ENCODE results near the gene SLC6A19. TPM values are rescaled to one million over a fixed set of nuclear protein-coding genes. Genes with fewer than 3 reads are reported as not detected.

Gene SLC6A19
- total and polyA plus RNA-seq, 10 donors: under 0.01 to 0.50 TPM; not detected in 8

- Histone ChIP-seq H3K27ac (no peak overlapping the region), H3K27me3 (replicated peaks in 1 of 7) (peaks cover 0 to 69% (median 28%) of the 10 kb centered on the region in 7 donors), H3K4me3 (no peak overlapping the region), H3K9me3 (peaks cover 0 to 7% (median 0%) of the 10 kb centered on the region in 8 donors), H3K36me3 (no peaks in the 10 kb centered on the region), H3K4me1 (peaks cover 0 to 44% (median 26%) of the 10 kb centered on the region in 6 donors)
- TF ChIP-seq POLR2A (IDR thresholded peaks at IDR 0.05) (no peak), POLR2AphosphoS5 (IDR thresholded peaks at IDR 0.05) (no peak), CTCF (IDR thresholded peaks at IDR 0.05 in 8 of 11, conservative IDR thresholded peaks at IDR 0.05 in 3 of 11) (no peak)
- no peak for DNase-seq
- intact Hi-C loops (cut with DNase I; ENCODE audit: low total_unique reads): no loop called here
- 82 to 85% (median 84%) methylated on average over 20 of the region's 20 CpGs for WGBS, 5 donors
Observed at GRCh38 chr5:1158647-1159340, 42.6 kb upstream of the SLC6A19 start.

GRCh38 chr5:1159341-1159675 is 42.1 kb upstream of the SLC6A19 start:
- DNase-seq: no peak
- Histone ChIP-seq H3K27me3 (replicated peaks in 1 of 7) (peaks cover 0 to 66% (median 28%) of the 10 kb centered on the region in 7 donors), H3K36me3 (no peaks in the 10 kb centered on the region), H3K4me1 (peaks cover 0 to 41% (median 25%) of the 10 kb centered on the region in 6 donors), H3K9me3 (peaks cover 0 to 7% (median 0%) of the 10 kb centered on the region in 8 donors), H3K27ac (no peak overlapping the region), H3K4me3 (no peak overlapping the region)
- intact Hi-C loops (cut with DNase I; ENCODE audit: low total_unique reads): no loop called here
- TF ChIP-seq CTCF (IDR thresholded peaks at IDR 0.05 in 8 of 11, conservative IDR thresholded peaks at IDR 0.05 in 3 of 11) (no peak), POLR2AphosphoS5 (IDR thresholded peaks at IDR 0.05) (no peak), POLR2A (IDR thresholded peaks at IDR 0.05) (no peak)
- 84 to 93% (median 87%) methylated on average over 11 of the region's 11 CpGs for WGBS, 5 donors

GRCh38 chr5:1159774-1160406 is 41.5 kb upstream of the SLC6A19 start:
- H3K4me1 ChIP-seq: peaks cover 0 to 36% (median 22%) of the 10 kb centered on the region in 6 donors
- H3K36me3 ChIP-seq: no peaks in the 10 kb centered on the region
- H3K9me3 ChIP-seq: peaks cover 0 to 7% (median 0%) of the 10 kb centered on the region in 8 donors
- peaks cover 0 to 61% (median 22%) of the 10 kb centered on the region in 7 donors for H3K27me3 ChIP-seq (replicated peaks in 1 of 7)
- intact Hi-C loops (cut with DNase I; ENCODE audit: low total_unique reads): no loop called here
- DNase-seq: no peak
- no peak for TF ChIP-seq CTCF (IDR thresholded peaks at IDR 0.05 in 8 of 11, conservative IDR thresholded peaks at IDR 0.05 in 3 of 11)
- no peak for TF ChIP-seq POLR2AphosphoS5 (IDR thresholded peaks at IDR 0.05)
- TF ChIP-seq POLR2A (IDR thresholded peaks at IDR 0.05): no peak
- WGBS, 5 donors: 65 to 81% (median 80%) methylated on average over 4 of the region's 4 CpGs
- H3K27ac ChIP-seq: no peak overlapping the region
- H3K4me3 ChIP-seq: no peak overlapping the region
